B cell (primary cell): ENCODE measurements around the gene DLX2. TPM values are rescaled to one million over a fixed set of nuclear protein-coding genes. Genes with fewer than 3 reads are reported as not detected.

Experiments used
- ATAC-seq: fragments of 200-7000 bp; cut with Tn5 transposase; one replicate; pipeline ENCODE4 v1.10.0; 2021; ENCODE audit warnings: low read depth, mild to moderate bottlenecking, moderate number of reproducible peaks, moderate library complexity
- CTCF ChIA-PET: fragments of 350-600 bp; sonication (Branson Sonifier 250); formaldehyde crosslinking; loops from one replicate; lab custom pipeline; 2021; ENCODE audit warnings: antibody characterized with exemption, inconsistent platforms; lab: Charles Lee
- POLR2A ChIA-PET: fragments of 350-600 bp; sonication (Branson Sonifier 250); formaldehyde crosslinking; loops from one replicate; lab custom pipeline; 2021; ENCODE audit warnings: antibody characterized with exemption; lab: Charles Lee
- DNase-seq: peaks from one replicate; pipeline ENCODE4 v3.0.0; 2013
- H2AFZ ChIP-seq: 2 replicates; pipeline ENCODE4 v1.6.1; 2012; ENCODE audit warnings: mild to moderate bottlenecking, low read depth, low read length; ENCODE audit not compliant: insufficient read depth, poor library complexity, severe bottlenecking
- H3K27ac ChIP-seq, 2 donors: 1 replicate in 1 of 2; 2 replicates in 1 of 2; pipeline ENCODE4 v1.5.1; 2012 to 2013; ENCODE audit warnings: low read length in 2 of 2, mild to moderate bottlenecking in 2 of 2, moderate library complexity in 1 of 2
- H3K27me3 ChIP-seq, 4 experiments: fragments of 200-600 bp in 1 of 4; sonication (generic) in 1 of 4; replicated peaks in 1 of 4; 1 replicate in 2 of 4; 2 replicates in 2 of 4; pipeline versions ENCODE4 v1.6.1 to v1.7.0; 2013 to 2016; ENCODE audit warnings: low read length in 3 of 4, mild to moderate bottlenecking in 2 of 4, mixed read lengths in 1 of 4, moderate library complexity in 1 of 4; ENCODE audit not compliant: insufficient read depth in 4 of 4, control insufficient read depth in 3 of 4; ENCODE audit errors: control extremely low read depth in 1 of 4
- H3K36me3 ChIP-seq, 2 experiments: replicated peaks in 1 of 2; 1 replicate in 1 of 2; 2 replicates in 1 of 2; pipeline versions ENCODE4 v1.6.1 to v1.7.1; 2013; ENCODE audit warnings: low read length in 1 of 2; ENCODE audit not compliant: insufficient read depth in 2 of 2, control insufficient read depth in 1 of 2; ENCODE audit errors: control extremely low read depth in 1 of 2, extremely low read depth in 1 of 2
- H3K4me1 ChIP-seq, 2 donors: fragments of 200-600 bp in 1 of 2; sonication (generic) in 1 of 2; 1 replicate in 1 of 2; 2 replicates in 1 of 2; pipeline versions ENCODE4 v1.5.1 to v1.6.1; 2013 to 2017; ENCODE audit warnings: low read length in 2 of 2; ENCODE audit not compliant: control insufficient read depth in 2 of 2, insufficient read depth in 2 of 2
- H3K4me2 ChIP-seq: replicated peaks from 2 replicates; pipeline ENCODE3; 2012; ENCODE audit warnings: mild to moderate bottlenecking, low read depth, low read length; ENCODE audit not compliant: poor library complexity, severe bottlenecking
- H3K4me3 ChIP-seq, 5 experiments: fragments of 200-600 bp in 1 of 5; sonication (generic) in 1 of 5; 1 replicate in 3 of 5; 2 replicates in 2 of 5; pipeline versions ENCODE4 v1.5.1 to v1.7.0; 2011 to 2016; ENCODE audit warnings: low read length in 4 of 5, mild to moderate bottlenecking in 4 of 5, low read depth in 2 of 5, control low read depth in 1 of 5, moderate library complexity in 1 of 5; ENCODE audit not compliant: insufficient read depth in 1 of 5; ENCODE audit errors: control extremely low read depth in 1 of 5, extremely low read depth in 1 of 5
- H3K79me2 ChIP-seq: fragments of 200-600 bp; sonication (generic); one replicate; pipeline ENCODE4 v1.6.0; 2016; ENCODE audit warnings: low read length; ENCODE audit not compliant: control insufficient read depth, insufficient read depth
- H3K9ac ChIP-seq: fragments of 200-600 bp; sonication (generic); 2 replicates; pipeline ENCODE4 v1.6.1; 2017; ENCODE audit warnings: mild to moderate bottlenecking, low read length, moderate library complexity
- H3K9me3 ChIP-seq, 3 donors: one replicate each; pipeline versions ENCODE4 v1.6.1 to v1.7.1; 2013; ENCODE audit warnings: low read length in 2 of 3; ENCODE audit not compliant: control insufficient read depth in 2 of 3, insufficient read depth in 1 of 3; ENCODE audit errors: control extremely low read depth in 1 of 3
- H4K20me1 ChIP-seq: 2 replicates; pipeline ENCODE4 v1.6.0; 2012; ENCODE audit warnings: mild to moderate bottlenecking, low read length; ENCODE audit not compliant: insufficient read depth, control insufficient read depth, poor library complexity, severe bottlenecking
- H3K27ac Mint-ChIP-seq: one replicate; pipeline ENCODE4 v1.8.0; 2021; ENCODE audit warnings: mixed read lengths
- H3K27me3 Mint-ChIP-seq: one replicate; pipeline ENCODE4 v1.8.0; 2021; ENCODE audit warnings: mixed read lengths
- H3K4me1 Mint-ChIP-seq: one replicate; pipeline ENCODE4 v1.8.0; 2021; ENCODE audit warnings: mixed read lengths
- H3K4me3 Mint-ChIP-seq: one replicate; pipeline ENCODE4 v1.8.0; 2021; ENCODE audit warnings: mixed read lengths
- H3K9me3 Mint-ChIP-seq: one replicate; pipeline ENCODE4 v1.8.0; 2022; ENCODE audit warnings: mixed read lengths; ENCODE audit not compliant: insufficient read depth
- EZH2 ChIP-seq: IDR thresholded peaks from 2 replicates; pipeline ENCODE4 v1.6.1; 2012; ENCODE audit warnings: borderline replicate concordance, low read depth, mild to moderate bottlenecking, moderate library complexity, low read length; ENCODE audit not compliant: insufficient read depth, poor library complexity, severe bottlenecking
- WGBS: methylation state at CpG from one replicate; pipeline ENCODE4 v1.1.5; 2013; ENCODE audit warnings: missing lambda C conversion rate; ENCODE audit not compliant: insufficient coverage; 5-methylcytosine and 5-hydroxymethylcytosine counted together
- intact Hi-C: fragments of 100-400 bp; cut with micrococcal nuclease; formaldehyde crosslinking; loops from one replicate; pipeline ENCODE4 v1.10.0; 2022
- polyA plus RNA-seq: library from polyadenylated mRNA; depleted of rRNA; stranded (reverse); fragments of >200 nt; gene quantifications from 2 replicates; pipeline ENCODE4 v1.2.3, GENCODE V29; 2012
- total RNA-seq, 2 donors: library from RNA; stranded (reverse); fragments of 120-200 nt in 1 of 2; gene quantifications; 1 replicate in 1 of 2; 2 replicates in 1 of 2; pipeline versions ENCODE4 v1.2.3 to v1.2.4, GENCODE V29; 2013 to 2022
- TF ChIP-seq, protein P1 (sequence below): fragments of 200-600 bp; IDR thresholded peaks from one replicate; pipeline ENCODE4 v1.8.0; 2022; ENCODE audit warnings: antibody characterized with exemption, mild to moderate bottlenecking

The DLX2 gene
- total and polyA plus RNA-seq, 2 donors (not counting 1 experiment from before 2014, with no cell fraction given), result 0.13 to 0.52 TPM

DNA sequence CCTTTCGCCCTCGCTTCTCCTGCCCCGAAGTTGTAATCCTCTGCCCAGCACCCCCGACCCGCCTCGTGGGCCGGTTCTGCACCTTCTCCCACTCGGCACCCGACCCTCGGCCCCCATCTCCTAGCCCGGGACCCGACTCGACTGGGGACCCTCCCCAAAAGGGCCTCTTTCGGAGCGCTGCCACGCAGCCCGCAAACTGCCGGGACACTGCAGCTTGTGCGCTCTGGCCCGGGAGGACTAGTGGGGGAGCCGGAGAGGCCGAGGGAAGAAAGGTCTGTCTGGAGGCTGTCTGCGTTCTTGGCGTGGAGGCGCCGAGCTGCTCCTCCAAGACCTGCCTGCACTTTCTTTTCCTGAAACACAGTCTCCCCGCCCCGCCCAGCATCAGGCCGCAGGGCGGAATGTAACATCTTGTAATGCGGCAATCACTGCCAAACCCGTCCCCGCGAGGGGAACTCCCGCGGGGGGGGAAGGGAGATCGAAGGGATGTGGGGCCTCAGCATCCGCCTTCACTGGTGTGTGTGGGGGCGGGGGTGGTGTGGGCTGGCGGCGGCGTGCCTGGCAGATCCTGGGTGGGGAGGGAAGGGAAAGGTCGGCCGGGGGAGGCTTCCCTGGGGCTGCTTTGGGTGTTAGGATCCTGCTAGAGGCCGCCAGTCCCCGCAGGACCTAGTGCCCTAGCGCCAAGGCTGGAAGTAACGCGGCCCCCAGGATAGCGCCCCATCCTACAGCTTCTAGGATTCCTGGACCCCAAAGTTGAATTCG, 7.4 kb downstream of the DLX2 start:
- H3K4me1 Mint-ChIP-seq, result peaks cover 30% of the 10 kb centered on the region
- no peaks in the 10 kb centered on the region for H3K9me3 Mint-ChIP-seq
- peaks cover 7 to 96% (median 84%) of the 10 kb centered on the region in 4 experiments for H3K27me3 ChIP-seq
- peaks cover 6% of the 10 kb centered on the region for H4K20me1 ChIP-seq
- H3K79me2 ChIP-seq, result no peaks in the 10 kb centered on the region
- CTCF ChIA-PET, result interaction anchor here (1.2 kb wide), 1 partner anchor 10 kb away, joined by 3 read pairs; the partner anchor contains the start of gene DLX1
- intact Hi-C loops, result loop anchor here (5.0 kb wide), 1 partner anchor 1278 kb away; the partner anchor contains the start of gene GAD1
- 5% methylated on average over 44 of the region's 51 CpGs for WGBS
- peaks cover 2 to 81% (median 5%) of the 10 kb centered on the region in 3 donors for H3K9me3 ChIP-seq
- peaks cover 64% of the 10 kb centered on the region for H3K27me3 Mint-ChIP-seq
- peak; percentile 55 for ATAC-seq
- peak overlapping the region in 4 of 5 experiments; percentile 9 to 50 (median 28) for H3K4me3 ChIP-seq
- H2AFZ ChIP-seq, result peak overlapping the region; percentile 37
- no peak overlapping the region for H3K27ac ChIP-seq
- POLR2A ChIA-PET, result interaction anchor here (1.2 kb wide), 1 partner anchor 14 kb away, joined by 3 read pairs; no protein-coding TSS in a partner anchor
- peak overlapping the region; percentile 54 for H3K9ac ChIP-seq
- peak overlapping the region; percentile 90 for H3K4me3 Mint-ChIP-seq
- peak overlapping the region; percentile 76 for H3K4me2 ChIP-seq
- DNase-seq, result peak; percentile 75
- peak; percentile 71 for TF ChIP-seq EZH2
- TF ChIP-seq, protein P1, sequence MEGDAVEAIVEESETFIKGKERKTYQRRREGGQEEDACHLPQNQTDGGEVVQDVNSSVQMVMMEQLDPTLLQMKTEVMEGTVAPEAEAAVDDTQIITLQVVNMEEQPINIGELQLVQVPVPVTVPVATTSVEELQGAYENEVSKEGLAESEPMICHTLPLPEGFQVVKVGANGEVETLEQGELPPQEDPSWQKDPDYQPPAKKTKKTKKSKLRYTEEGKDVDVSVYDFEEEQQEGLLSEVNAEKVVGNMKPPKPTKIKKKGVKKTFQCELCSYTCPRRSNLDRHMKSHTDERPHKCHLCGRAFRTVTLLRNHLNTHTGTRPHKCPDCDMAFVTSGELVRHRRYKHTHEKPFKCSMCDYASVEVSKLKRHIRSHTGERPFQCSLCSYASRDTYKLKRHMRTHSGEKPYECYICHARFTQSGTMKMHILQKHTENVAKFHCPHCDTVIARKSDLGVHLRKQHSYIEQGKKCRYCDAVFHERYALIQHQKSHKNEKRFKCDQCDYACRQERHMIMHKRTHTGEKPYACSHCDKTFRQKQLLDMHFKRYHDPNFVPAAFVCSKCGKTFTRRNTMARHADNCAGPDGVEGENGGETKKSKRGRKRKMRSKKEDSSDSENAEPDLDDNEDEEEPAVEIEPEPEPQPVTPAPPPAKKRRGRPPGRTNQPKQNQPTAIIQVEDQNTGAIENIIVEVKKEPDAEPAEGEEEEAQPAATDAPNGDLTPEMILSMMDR, result no peak
- peaks cover 54 to 75% of the 10 kb centered on the region in 2 donors for H3K4me1 ChIP-seq
- H3K27ac Mint-ChIP-seq, result peak overlapping the region; percentile 81
- no peaks in the 10 kb centered on the region for H3K36me3 ChIP-seq
